HepG2 (cell line): ENCODE data around the gene RBSN. TPM values are rescaled to one million over a fixed set of nuclear protein-coding genes. Genes with fewer than 3 reads are reported as not detected.

Experiments
- ATAC-seq: fragments of 200-7000 bp; cut with Tn5 transposase; 3 replicates; pipeline ENCODE4 v1.9.1; 2020; ENCODE audit warnings: mild to moderate bottlenecking, moderate library complexity
- BruUV-seq: library from RNA; stranded (reverse); fragments of 400-500 nt; replicated peaks from 2 replicates; lab custom pipeline; 2021; lab: Mats Ljungman, UMichigan
- CTCF ChIA-PET: fragments of 300-600 bp; formaldehyde crosslinking; extraction: SDS; loops from one replicate; lab custom pipeline; 2021; ENCODE audit warnings: low total read pairs, inconsistent platforms, low intra/inter-chr PET ratio; lab: Yijun Ruan, JAX
- POLR2A ChIA-PET: fragments of 350-600 bp; sonication (Branson Sonifier 250); formaldehyde crosslinking; loops from one replicate; lab custom pipeline; 2020; ENCODE audit warnings: antibody characterized with exemption, inconsistent platforms; lab: Yijun Ruan, JAX
- DNase-seq: peaks from one replicate; pipeline ENCODE4 v3.0.0-alpha.2; 2015; ENCODE audit warnings: low spot score
- FAIRE-seq: peaks from 3 replicates; lab custom pipeline; 2011; peaks lifted over from hg19 to GRCh38; lab: Jason Lieb, UNC
- H2AFZ ChIP-seq: one replicate; pipeline ENCODE4 v1.6.1; 2011; ENCODE audit warnings: low read length, inconsistent platforms
- H3K27ac ChIP-seq: fragments of 300-600 bp; 3 replicates; pipeline ENCODE4 v1.8.0; 2011; ENCODE audit warnings: mixed run types, mild to moderate bottlenecking, mixed read lengths, low read length, inconsistent platforms; ENCODE audit not compliant: insufficient read depth; ENCODE audit errors: extremely low read length
- H3K27me3 ChIP-seq, 2 experiments: fragments of 200-600 bp in 1 of 2; 2 replicates in 1 of 2; 3 replicates in 1 of 2; pipeline versions ENCODE4 v1.6.0 to v1.8.0; 2011; ENCODE audit warnings: low read length in 2 of 2, mild to moderate bottlenecking in 2 of 2, moderate library complexity in 2 of 2, inconsistent platforms in 1 of 2; ENCODE audit not compliant: insufficient read depth in 2 of 2, control insufficient read depth in 1 of 2
- H3K36me3 ChIP-seq, 2 experiments: fragments of 200-600 bp in 1 of 2; replicated peaks in 1 of 2; 2 replicates in 1 of 2; 3 replicates in 1 of 2; pipeline versions ENCODE4 v1.5.1 to v1.8.0; 2011; ENCODE audit warnings: low read length in 2 of 2, inconsistent platforms in 1 of 2; ENCODE audit not compliant: insufficient read depth in 2 of 2, control insufficient read depth in 1 of 2
- H3K4me1 ChIP-seq: 2 replicates; pipeline ENCODE4 v1.5.1; 2012; ENCODE audit warnings: low read length, inconsistent platforms; ENCODE audit not compliant: insufficient read depth
- H3K4me2 ChIP-seq: 2 replicates; pipeline ENCODE4 v1.6.0; 2011; ENCODE audit warnings: low read depth, low read length, inconsistent platforms
- H3K4me3 ChIP-seq, 3 experiments: fragments of 200-600 bp in 1 of 3; sonication (generic), shearing (Covaris generic) in 1 of 3; replicated peaks in 1 of 3; 2 replicates each; pipeline ENCODE4 v1.5.1; 2011 to 2016; ENCODE audit warnings: low read length in 3 of 3, inconsistent platforms in 2 of 3, low read depth in 2 of 3, mild to moderate bottlenecking in 2 of 3, control low read depth in 1 of 3, mixed read lengths in 1 of 3; ENCODE audit not compliant: insufficient read depth in 1 of 3
- H3K79me2 ChIP-seq: one replicate; pipeline ENCODE4 v1.6.1; 2011; ENCODE audit warnings: low read length, inconsistent platforms; ENCODE audit not compliant: insufficient read depth
- H3K9ac ChIP-seq: 2 replicates; pipeline ENCODE4 v1.6.0; 2011; ENCODE audit warnings: mild to moderate bottlenecking, low read depth, low read length, inconsistent platforms; ENCODE audit not compliant: insufficient read depth
- H3K9me3 ChIP-seq: 2 replicates; pipeline ENCODE4 v1.5.1; 2012; ENCODE audit warnings: mild to moderate bottlenecking, low read length
- H4K20me1 ChIP-seq: 2 replicates; pipeline ENCODE4 v1.6.0; 2011; ENCODE audit warnings: inconsistent platforms, mild to moderate bottlenecking, low read length, moderate library complexity; ENCODE audit not compliant: insufficient read depth
- HCFC1 ChIP-seq: fragments of 150-350 bp; IDR thresholded peaks from 2 replicates; pipeline ENCODE4 v1.6.1; 2014; ENCODE audit warnings: low read depth, low read length
- KDM4B ChIP-seq: sonication (generic); formaldehyde crosslinking; IDR thresholded peaks from 2 replicates; pipeline ENCODE4 v1.4.0; 2020; ENCODE audit warnings: missing genetic modification reagents
- POLR2A ChIP-seq, 2 experiments: IDR thresholded peaks; 2 replicates each; pipeline ENCODE4 v1.6.1; 2011; ENCODE audit warnings: low read depth in 2 of 2, low read length in 2 of 2, mild to moderate bottlenecking in 1 of 2, moderate library complexity in 1 of 2; ENCODE audit not compliant: insufficient read depth in 1 of 2
- ZNF598 ChIP-seq: sonication (generic); formaldehyde crosslinking; IDR thresholded peaks from 2 replicates; pipeline ENCODE4 v1.5.1; 2020; ENCODE audit warnings: mild to moderate bottlenecking, missing genetic modification reagents, borderline replicate concordance
- ZNF713 ChIP-seq: sonication (generic); formaldehyde crosslinking; IDR thresholded peaks from 2 replicates; pipeline ENCODE4 v1.4.0; 2020; ENCODE audit warnings: mild to moderate bottlenecking, missing genetic modification reagents
- ZNF777 ChIP-seq: sonication (generic); formaldehyde crosslinking; IDR thresholded peaks from 2 replicates; pipeline ENCODE4 v1.4.0; 2020; ENCODE audit warnings: missing genetic modification reagents
- WGBS: methylation state at CpG from one replicate; pipeline ENCODE4 v1.1.6; 2017; ENCODE audit warnings: low lambda C conversion rate; 5-methylcytosine and 5-hydroxymethylcytosine counted together
- in situ Hi-C: cut with HindIII; loops from 2 replicates; pipeline ENCODE4 v1.10.0; 2017; ENCODE audit warnings: low pct_unique_long_range_greater_than_20kb; ENCODE audit not compliant: extremely low pct_ligation_motif_present
- intact Hi-C: fragments of 100-400 bp; cut with micrococcal nuclease; formaldehyde crosslinking; loops from one replicate; pipeline ENCODE4 v1.10.0; 2022; ENCODE audit not compliant: unreplicated experiment
- polyA plus RNA-seq, 8 experiments: library from polyadenylated mRNA; depleted of rRNA in 3 of 8; stranded (reverse) in 7 of 8; unstranded in 1 of 8; fragments of >200 nt; fragmentation: Illumina TruSeq in 4 of 8; extraction: Trizol in 4 of 8; gene quantifications; 2 replicates each; pipeline versions ENCODE4 v1.2.1 to v1.2.3, GENCODE V29; 2011 to 2016; ENCODE audit warnings: low read depth in 4 of 8, missing spikeins in 1 of 8, mixed read lengths in 1 of 8; ENCODE audit not compliant: insufficient read depth in 1 of 8
- total RNA-seq, 5 experiments: library from RNA; depleted of rRNA; stranded (reverse); fragments of >200 nt; fragmentation: Illumina TruSeq; extraction: Trizol; gene quantifications; 2 replicates each; pipeline ENCODE4 v1.2.3, GENCODE V29; 2016; ENCODE audit warnings: low read depth in 1 of 5
- TF ChIP-seq, protein P1 (sequence below): sonication (generic); formaldehyde crosslinking; IDR thresholded peaks from 2 replicates; pipeline ENCODE4 v1.4.0; 2020; ENCODE audit warnings: low read depth, mild to moderate bottlenecking, missing genetic modification reagents
- TF ChIP-seq, protein P2 (sequence below): sonication (generic); formaldehyde crosslinking; IDR thresholded peaks from 2 replicates; pipeline ENCODE4 v1.5.0; 2020; ENCODE audit warnings: missing genetic modification reagents, mild to moderate bottlenecking, borderline replicate concordance

The RBSN gene
- total and polyA plus RNA-seq, 2 of the 13 experiments (the other 11 are each of a cell fraction or from before 2014, with no cell fraction given) = 7.9 to 11.8 TPM

DNA sequence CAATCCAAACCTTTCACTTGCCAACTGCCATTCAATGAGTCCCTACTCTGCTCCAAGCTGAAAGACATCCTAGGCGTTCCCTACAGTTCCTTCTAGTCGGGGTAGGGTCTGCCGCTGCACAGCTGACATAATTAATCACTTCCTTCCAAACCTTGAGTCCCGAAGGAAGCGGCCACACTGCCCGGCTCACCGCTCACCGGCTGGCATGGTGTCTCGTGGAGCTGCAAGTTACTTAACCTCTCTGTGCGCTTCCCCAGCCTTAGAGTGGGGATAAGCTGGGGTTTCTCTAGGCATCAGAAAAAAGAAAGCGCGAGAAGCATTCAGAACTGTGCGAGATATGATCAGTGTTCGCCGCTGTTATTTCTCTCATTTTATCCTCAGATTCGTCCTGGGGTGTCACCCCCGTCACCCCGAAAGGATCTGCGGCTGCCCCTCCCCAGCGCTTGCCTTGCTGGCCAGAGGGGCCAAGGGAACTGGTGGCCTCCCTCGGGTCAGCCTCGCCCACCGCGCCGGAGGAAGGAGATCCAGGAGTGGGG, 34.6 kb downstream of the RBSN start (continued):
- TF ChIP-seq, protein P1, sequence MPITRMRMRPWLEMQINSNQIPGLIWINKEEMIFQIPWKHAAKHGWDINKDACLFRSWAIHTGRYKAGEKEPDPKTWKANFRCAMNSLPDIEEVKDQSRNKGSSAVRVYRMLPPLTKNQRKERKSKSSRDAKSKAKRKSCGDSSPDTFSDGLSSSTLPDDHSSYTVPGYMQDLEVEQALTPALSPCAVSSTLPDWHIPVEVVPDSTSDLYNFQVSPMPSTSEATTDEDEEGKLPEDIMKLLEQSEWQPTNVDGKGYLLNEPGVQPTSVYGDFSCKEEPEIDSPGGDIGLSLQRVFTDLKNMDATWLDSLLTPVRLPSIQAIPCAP (CRISPR knock-in tag) = no peak
- TF ChIP-seq ZNF777 (CRISPR knock-in tag) (no peak), ZNF598 (CRISPR knock-in tag) (no peak), HCFC1 (no peak)
- TF ChIP-seq, protein P2, sequence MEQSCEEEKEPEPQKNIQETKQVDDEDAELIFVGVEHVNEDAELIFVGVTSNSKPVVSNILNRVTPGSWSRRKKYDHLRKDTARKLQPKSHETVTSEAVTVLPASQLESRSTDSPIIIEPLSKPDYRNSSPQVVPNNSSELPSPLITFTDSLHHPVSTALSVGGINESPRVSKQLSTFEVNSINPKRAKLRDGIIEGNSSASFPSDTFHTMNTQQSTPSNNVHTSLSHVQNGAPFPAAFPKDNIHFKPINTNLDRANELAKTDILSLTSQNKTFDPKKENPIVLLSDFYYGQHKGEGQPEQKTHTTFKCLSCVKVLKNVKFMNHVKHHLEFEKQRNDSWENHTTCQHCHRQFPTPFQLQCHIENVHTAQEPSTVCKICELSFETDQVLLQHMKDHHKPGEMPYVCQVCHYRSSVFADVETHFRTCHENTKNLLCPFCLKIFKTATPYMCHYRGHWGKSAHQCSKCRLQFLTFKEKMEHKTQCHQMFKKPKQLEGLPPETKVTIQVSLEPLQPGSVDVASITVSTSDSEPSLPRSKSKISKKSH (CRISPR knock-in tag) = no peak
- TF ChIP-seq, all 625 proteins: peak for 5

DNA sequence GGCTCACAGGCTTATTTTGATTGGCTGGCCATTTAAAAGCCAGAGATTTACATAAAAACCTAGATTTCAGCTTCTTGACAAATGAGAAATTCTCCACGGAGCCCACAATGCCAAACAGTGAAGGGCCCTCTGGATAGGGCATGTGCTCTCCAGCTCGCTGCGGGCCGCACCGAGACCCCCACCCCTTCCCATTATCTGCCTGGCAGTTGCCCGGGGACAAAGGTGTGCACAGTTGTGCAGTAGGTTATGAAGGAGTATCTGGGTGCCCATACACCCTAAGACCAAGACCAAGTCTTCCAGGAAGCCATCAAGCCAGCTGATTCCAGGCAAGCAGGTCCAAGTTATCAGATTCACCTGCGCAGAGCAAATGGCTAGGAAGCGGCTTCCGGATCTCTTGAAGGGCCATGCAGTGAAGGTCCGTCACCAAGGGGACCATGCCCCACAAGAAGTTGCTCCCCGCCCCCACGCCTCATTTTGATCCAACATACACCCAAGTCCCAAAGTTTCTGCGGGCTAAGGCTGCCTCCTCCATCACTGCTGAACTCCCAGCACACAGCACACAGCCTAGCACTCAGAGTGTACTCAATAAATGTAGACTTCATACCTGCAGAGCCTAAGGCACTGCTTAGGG, 35.2 kb downstream of the RBSN start:
- BruUV-seq = no TSS peak
- ChIA-PET CTCF (no interaction called here), POLR2A (interaction anchor here (0.6 to 2.3 kb wide), 3 partner anchors 23 to 37 kb away, joined by 3 to 14 read pairs (median 3); partner anchors contain the start of gene RBSN)
- H3K4me2 ChIP-seq = peak overlapping the region; percentile 87
- peaks cover 36% of the 10 kb centered on the region for H3K79me2 ChIP-seq
- H3K27me3 ChIP-seq = no peaks in the 10 kb centered on the region; a peak in 1 of 5 replicates
- peak overlapping the region; percentile 84 to 88 (median 87) for H3K4me3 ChIP-seq
- H3K36me3 ChIP-seq = peaks cover 2 to 13% of the 10 kb centered on the region in 2 experiments; a peak in 4 of 5 replicates
- H4K20me1 ChIP-seq = peaks cover 20% of the 10 kb centered on the region
- WGBS = 61% methylated on average over 6 of the region's 13 CpGs
- H3K4me1 ChIP-seq = peaks cover 25% of the 10 kb centered on the region
- TF ChIP-seq POLR2A (IDR thresholded peaks at IDR 0.05; ENCODE audit: insufficient read depth in 1 of 2, low read depth in 2 of 2, low read length in 2 of 2) (0 out of 4 replicates have a peak, but pooled peaks of 1 of the 2 experiments have one; percentile 12), ZNF713 (CRISPR knock-in tag) (no peak), KDM4B (CRISPR knock-in tag) (no peak)
- no peak overlapping the region for H2AFZ ChIP-seq
- peak overlapping the region; percentile 97 for H3K9ac ChIP-seq
- ATAC-seq = peak; percentile 10
- FAIRE-seq = no peak
- intact Hi-C loops = no loop called here
- no peaks in the 10 kb centered on the region for H3K9me3 ChIP-seq
- DNase-seq = no peak
- H3K27ac ChIP-seq = peak overlapping the region; percentile 77
- in situ Hi-C loops = no loop called here
